WI38 (cell line): ENCODE measurements around the gene SLC34A3.

Experiments used
- H3K4me3 ChIP-seq: 2 replicates; pipeline ENCODE4 v1.5.1; 2011; ENCODE audit warnings: low read depth, mild to moderate bottlenecking, control low read depth, low read length
- TF ChIP-seq, protein P1 (sequence below): IDR thresholded peaks from 2 replicates; pipeline ENCODE4 v1.5.1; 2012; ENCODE audit warnings: low read depth, mild to moderate bottlenecking, control low read depth, low read length

The SLC34A3 gene

DNA sequence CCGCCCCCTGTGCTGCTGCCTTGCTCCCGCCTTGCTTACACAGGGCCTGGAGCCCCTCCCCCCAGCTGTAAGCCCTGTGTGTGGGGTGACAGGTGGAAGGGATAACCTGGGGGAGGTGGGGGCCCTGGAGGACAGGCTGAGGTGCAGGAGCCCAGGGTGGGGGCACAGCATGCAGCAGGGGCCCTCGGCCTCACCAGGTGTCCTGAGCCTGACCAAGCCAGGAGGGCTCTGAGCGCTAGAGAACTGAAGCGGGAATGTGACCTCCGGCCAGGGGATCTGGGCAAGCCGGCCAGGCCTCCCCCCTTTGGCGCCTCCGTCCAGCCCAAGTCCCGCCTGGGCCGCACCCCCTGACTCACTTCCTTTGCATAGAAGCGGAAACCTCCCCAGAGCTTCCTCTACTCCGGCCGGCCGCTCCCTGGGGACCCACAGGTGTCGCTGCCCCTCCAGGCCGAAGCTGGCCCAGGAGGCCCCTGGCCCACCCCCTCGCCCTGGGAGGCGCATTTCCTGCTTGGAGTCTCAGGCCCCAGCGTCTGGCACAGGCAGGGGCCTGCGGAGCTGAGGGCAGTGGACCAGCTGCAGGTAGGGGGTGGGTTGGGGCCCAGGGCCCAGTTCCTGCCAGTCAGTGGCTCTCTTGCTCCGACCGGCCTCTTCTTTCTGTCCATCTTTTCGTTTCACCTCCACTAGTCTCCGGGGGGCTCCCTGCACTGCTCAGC, 46.8 kb downstream of the SLC34A3 start, which contains the start of gene TOR4A:
TOR4A (plus strand) TSS at position 398 of the 713 bp plus-strand sequence. CDS start 964 bp downstream, outside the sequence.
- TF ChIP-seq, protein P1, sequence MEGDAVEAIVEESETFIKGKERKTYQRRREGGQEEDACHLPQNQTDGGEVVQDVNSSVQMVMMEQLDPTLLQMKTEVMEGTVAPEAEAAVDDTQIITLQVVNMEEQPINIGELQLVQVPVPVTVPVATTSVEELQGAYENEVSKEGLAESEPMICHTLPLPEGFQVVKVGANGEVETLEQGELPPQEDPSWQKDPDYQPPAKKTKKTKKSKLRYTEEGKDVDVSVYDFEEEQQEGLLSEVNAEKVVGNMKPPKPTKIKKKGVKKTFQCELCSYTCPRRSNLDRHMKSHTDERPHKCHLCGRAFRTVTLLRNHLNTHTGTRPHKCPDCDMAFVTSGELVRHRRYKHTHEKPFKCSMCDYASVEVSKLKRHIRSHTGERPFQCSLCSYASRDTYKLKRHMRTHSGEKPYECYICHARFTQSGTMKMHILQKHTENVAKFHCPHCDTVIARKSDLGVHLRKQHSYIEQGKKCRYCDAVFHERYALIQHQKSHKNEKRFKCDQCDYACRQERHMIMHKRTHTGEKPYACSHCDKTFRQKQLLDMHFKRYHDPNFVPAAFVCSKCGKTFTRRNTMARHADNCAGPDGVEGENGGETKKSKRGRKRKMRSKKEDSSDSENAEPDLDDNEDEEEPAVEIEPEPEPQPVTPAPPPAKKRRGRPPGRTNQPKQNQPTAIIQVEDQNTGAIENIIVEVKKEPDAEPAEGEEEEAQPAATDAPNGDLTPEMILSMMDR: peak; percentile 36; the same call in 1 of the 2 replicates
- peak within 1 kb of the TSS; percentile 73 for H3K4me3 ChIP-seq

DNA sequence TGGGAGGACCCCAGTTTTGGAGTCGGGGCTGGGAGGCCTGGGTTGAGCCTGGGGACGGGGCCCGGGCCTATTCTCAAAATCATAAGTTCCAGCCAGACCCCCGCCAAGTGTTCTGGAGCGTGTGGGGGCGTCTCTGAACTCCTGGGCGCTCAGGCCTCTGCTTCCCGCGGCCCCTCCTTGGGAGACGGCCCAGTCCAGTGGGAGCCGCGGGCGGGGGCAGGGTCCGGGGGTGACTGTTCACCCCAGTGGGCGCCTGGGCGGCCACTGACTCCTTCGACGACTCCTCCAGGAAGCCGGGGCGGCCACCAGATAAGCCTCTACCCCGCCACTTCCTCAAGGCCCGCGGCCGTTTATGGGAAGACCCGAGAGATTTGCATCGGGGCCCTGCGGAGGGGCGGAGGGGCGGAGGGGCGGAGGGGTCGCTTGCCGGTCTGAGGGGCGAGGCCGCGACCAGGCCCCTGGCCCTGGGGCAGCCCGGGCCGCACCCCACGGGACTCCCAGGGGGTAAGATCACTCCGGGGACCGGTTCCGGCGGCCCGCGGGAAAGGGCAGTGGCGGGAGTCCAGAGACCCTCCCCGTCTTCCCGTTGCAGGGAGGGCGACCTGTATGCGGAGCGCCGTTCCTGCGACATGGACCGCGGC, 47.5 kb downstream of the SLC34A3 start:
- TF ChIP-seq, protein P1: no peak
- H3K4me3 ChIP-seq: peak overlapping the region; percentile 73

DNA sequence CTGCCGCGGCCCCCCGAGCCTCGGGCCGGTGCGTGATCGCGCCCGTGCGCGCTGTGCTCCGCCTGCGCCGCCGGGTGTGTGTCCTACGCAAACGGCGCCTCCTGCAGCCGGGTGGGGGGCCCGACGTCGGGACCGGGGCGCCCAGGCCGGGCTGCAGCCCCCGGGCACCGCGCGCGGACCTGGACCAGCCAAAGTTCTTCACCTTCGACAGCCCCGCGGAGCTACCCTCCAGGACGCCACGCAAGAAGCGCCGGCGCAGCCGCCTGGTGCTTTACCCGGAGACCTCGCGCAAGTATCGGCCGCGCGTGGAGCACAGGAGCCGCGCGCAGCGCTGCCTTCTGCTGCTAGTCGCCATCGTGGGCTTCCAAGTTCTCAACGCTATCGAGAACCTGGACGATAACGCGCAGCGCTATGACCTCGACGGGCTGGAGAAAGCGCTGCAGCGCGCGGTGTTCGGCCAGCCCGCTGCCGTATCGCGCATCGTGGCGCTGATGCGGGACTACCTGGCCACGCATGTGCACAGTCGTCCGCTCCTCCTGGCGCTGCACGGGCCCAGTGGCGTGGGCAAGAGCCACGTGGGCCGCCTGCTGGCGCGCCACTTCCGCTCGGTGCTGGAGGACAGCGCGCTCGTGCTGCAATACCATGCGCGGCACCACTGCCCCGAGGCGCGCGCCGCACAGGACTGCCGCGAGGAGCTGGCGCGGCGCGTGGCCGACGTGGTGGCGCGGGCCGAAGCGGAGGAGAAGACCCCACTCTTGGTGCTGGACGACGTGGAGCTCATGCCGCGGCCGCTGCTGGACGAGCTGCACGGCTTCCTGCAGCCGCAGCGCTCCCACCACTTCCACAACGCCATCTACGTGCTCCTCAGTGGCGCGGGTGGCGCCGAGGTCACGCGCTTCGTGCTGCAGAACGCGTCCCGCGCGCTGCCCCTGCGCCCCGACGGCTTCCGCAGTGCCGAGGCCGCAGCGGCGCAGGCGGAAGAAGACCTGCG, 48.3 kb downstream of the SLC34A3 start:
- TF ChIP-seq, protein P1: no peak
- H3K4me3 ChIP-seq: peak overlapping the region; percentile 73

DNA sequence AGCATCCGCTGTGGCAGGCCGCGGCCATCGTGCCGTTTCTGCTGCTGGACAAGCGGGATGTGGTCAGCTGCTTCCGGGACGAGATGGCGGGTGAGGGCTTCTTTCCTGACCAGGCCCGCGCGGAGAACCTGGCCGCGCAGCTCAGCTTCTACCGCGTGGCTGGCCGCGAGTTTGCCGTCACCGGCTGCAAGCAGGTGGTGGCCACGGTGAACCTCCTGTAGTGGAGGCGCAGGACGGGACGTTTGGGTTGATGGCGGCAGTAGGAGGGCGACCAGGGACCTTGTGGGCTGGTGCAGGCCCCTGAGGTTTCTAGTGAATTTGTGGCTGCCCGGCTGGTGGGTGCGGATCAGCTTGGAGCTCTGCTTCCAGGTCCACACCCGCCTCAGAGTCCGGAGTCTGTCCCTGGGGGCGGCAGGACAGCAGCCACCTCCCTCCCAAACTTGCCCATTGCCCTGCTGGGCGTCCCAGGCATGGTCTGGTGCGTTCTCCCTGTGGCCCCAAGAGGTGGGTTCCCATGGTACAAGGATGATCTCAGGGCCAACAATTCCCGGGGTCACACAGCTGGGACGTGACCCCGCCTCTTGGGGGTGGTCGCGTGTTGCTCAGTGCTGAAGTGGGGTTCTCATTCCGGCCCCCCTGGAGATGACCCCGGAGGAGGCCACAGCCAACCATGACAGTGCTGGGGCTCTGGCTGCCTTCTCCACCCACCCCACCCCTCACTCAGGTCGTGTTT, 49.2 kb downstream of the SLC34A3 start:
- no peak overlapping the region for H3K4me3 ChIP-seq
- TF ChIP-seq, protein P1: no peak

GRCh38 chr9:137280474-137281344, 50.0 kb downstream of the SLC34A3 start:
- H3K4me3 ChIP-seq: no peak overlapping the region
- TF ChIP-seq, protein P1: no peak
